Keratinocyte (primary cell): ENCODE data around the gene C1QTNF9B. TPM values are rescaled to one million over a fixed set of nuclear protein-coding genes. Genes with fewer than 3 reads are reported as not detected.

Experiments
- DNase-seq: peaks from one replicate; pipeline ENCODE4 v3.0.0-alpha.2; 2011; ENCODE audit warnings: low read depth, missing footprints, low spot score
- FAIRE-seq: peaks from 2 replicates; lab custom pipeline; 2011; peaks lifted over from hg19 to GRCh38; lab: Jason Lieb, UNC
- H2AFZ ChIP-seq: 2 replicates; pipeline ENCODE4 v1.6.0; 2012; ENCODE audit warnings: low read length, control low read depth, inconsistent platforms; ENCODE audit not compliant: control insufficient read depth
- H3K27ac ChIP-seq: 2 replicates; pipeline ENCODE4 v1.5.1; 2011; ENCODE audit warnings: low read length; ENCODE audit not compliant: control insufficient read depth, insufficient read depth
- H3K27me3 ChIP-seq: 3 replicates; pipeline ENCODE4 v1.6.0; 2011; ENCODE audit warnings: low read length; ENCODE audit not compliant: control insufficient read depth, insufficient read depth; ENCODE audit errors: extremely low read depth
- H3K36me3 ChIP-seq, 2 experiments: 2 replicates in 1 of 2; 3 replicates in 1 of 2; pipeline ENCODE4 v1.5.1; 2011; ENCODE audit warnings: low read length in 2 of 2, mild to moderate bottlenecking in 1 of 2; ENCODE audit not compliant: control insufficient read depth in 2 of 2, insufficient read depth in 2 of 2; ENCODE audit errors: extremely low read depth in 1 of 2
- H3K4me1 ChIP-seq: 3 replicates; pipeline ENCODE4 v1.5.1; 2011; ENCODE audit warnings: low read length; ENCODE audit not compliant: control insufficient read depth, insufficient read depth; ENCODE audit errors: extremely low read depth
- H3K4me2 ChIP-seq: 3 replicates; pipeline ENCODE4 v1.6.0; 2011; ENCODE audit warnings: low read depth, low read length; ENCODE audit not compliant: control insufficient read depth, insufficient read depth; ENCODE audit errors: extremely low read depth
- H3K4me3 ChIP-seq, 3 experiments: fragments of 200-600 bp in 1 of 3; sonication (generic) in 1 of 3; 2 replicates in 2 of 3; 3 replicates in 1 of 3; pipeline ENCODE4 v1.5.1; 2011 to 2016; ENCODE audit warnings: low read length in 3 of 3, mild to moderate bottlenecking in 3 of 3, control low read depth in 2 of 3, inconsistent platforms in 1 of 3, low read depth in 1 of 3, mixed read lengths in 1 of 3, mixed run types in 1 of 3, moderate library complexity in 1 of 3; ENCODE audit not compliant: control insufficient read depth in 2 of 3, insufficient read depth in 2 of 3; ENCODE audit errors: extremely low read depth in 1 of 3
- H3K79me2 ChIP-seq: 2 replicates; pipeline ENCODE4 v1.6.0; 2012; ENCODE audit warnings: low read length; ENCODE audit not compliant: control insufficient read depth, insufficient read depth
- H3K9ac ChIP-seq: 3 replicates; pipeline ENCODE4 v1.6.0; 2011; ENCODE audit warnings: low read length; ENCODE audit not compliant: control insufficient read depth, insufficient read depth; ENCODE audit errors: extremely low read depth
- H3K9me1 ChIP-seq: 3 replicates; pipeline ENCODE4 v1.6.0; 2011; ENCODE audit warnings: low read length; ENCODE audit not compliant: control insufficient read depth, insufficient read depth; ENCODE audit errors: extremely low read depth
- H3K9me3 ChIP-seq: 2 replicates; pipeline ENCODE4 v1.5.1; 2012; ENCODE audit warnings: low read depth, low read length; ENCODE audit not compliant: control insufficient read depth
- H4K20me1 ChIP-seq: 3 replicates; pipeline ENCODE4 v1.6.0; 2011; ENCODE audit warnings: low read length; ENCODE audit not compliant: control insufficient read depth, insufficient read depth; ENCODE audit errors: extremely low read depth
- CTCF ChIP-seq, 3 experiments: IDR thresholded peaks in 1 of 3; conservative IDR thresholded peaks in 1 of 3; optimal IDR thresholded peaks in 1 of 3; 2 replicates in 2 of 3; 3 replicates in 1 of 3; pipeline versions ENCODE3 to v1.5.1; 2011; ENCODE audit warnings: low read length in 3 of 3, mild to moderate bottlenecking in 3 of 3, moderate library complexity in 2 of 3, control low read depth in 1 of 3, inconsistent platforms in 1 of 3; ENCODE audit not compliant: insufficient read depth in 2 of 3; ENCODE audit errors: extremely low read depth in 1 of 3
- EZH2 ChIP-seq: IDR thresholded peaks from one replicate; pipeline ENCODE4 v1.6.1; 2012; ENCODE audit warnings: inconsistent platforms, mild to moderate bottlenecking, low read length, moderate library complexity
- dilution Hi-C: fragments of 300-500 bp; cut with MboI; formaldehyde crosslinking; loops from one replicate; pipeline ENCODE4 v1.7.0; 2020; ENCODE audit warnings: low sequenced_read_pairs; ENCODE audit not compliant: extremely low pct_ligation_motif_present
- polyA plus RNA-seq, 5 experiments: library from polyadenylated mRNA; depleted of rRNA in 3 of 5; stranded (reverse) in 3 of 5; stranded (forward) in 1 of 5; unstranded in 1 of 5; fragments of >200 nt; gene quantifications; 1 replicate in 1 of 5; 2 replicates in 3 of 5; 3 replicates in 1 of 5; pipeline versions ENCODE4 v1.2.1 to v1.2.3, GENCODE V29; 2011 to 2012; ENCODE audit warnings: missing spikeins in 2 of 5, low read depth in 1 of 5, low replicate concordance in 1 of 5

C1QTNF9B gene
- polyA plus RNA-seq, 1 donor (not counting 4 experiments of a cell fraction or from before 2014, with no cell fraction given): not detected

GRCh38 chr13:23855360-23855759, 41.9 kb downstream of the C1QTNF9B start:
- Histone ChIP-seq H3K4me3 (no peak overlapping the region), H3K9me3 (no peaks in the 10 kb centered on the region), H3K4me2 (no peak overlapping the region), H3K9ac (no peak overlapping the region), H3K9me1 (no peaks in the 10 kb centered on the region), H4K20me1 (no peaks in the 10 kb centered on the region), H3K4me1 (peaks cover 13% of the 10 kb centered on the region), H3K27ac (no peak overlapping the region), H3K79me2 (no peaks in the 10 kb centered on the region), H3K36me3 (peaks cover 0 to 2% of the 10 kb centered on the region in 2 experiments), H3K27me3 (no peaks in the 10 kb centered on the region), H2AFZ (no peak overlapping the region)
- FAIRE-seq: no peak
- DNase-seq: no peak
- dilution Hi-C loops: no loop called here
- TF ChIP-seq EZH2 (no peak), CTCF (optimal IDR thresholded peaks at IDR 0.05 in 1 of 3, IDR thresholded peaks at IDR 0.05 in 1 of 3, conservative IDR thresholded peaks at IDR 0.05 in 1 of 3; ENCODE audit: extremely low read depth in 1 of 3, insufficient read depth in 2 of 3, low read length in 3 of 3) (no peak)

GRCh38 chr13:23852351-23852750, 45.0 kb downstream of the C1QTNF9B start:
- TF ChIP-seq CTCF (optimal IDR thresholded peaks at IDR 0.05 in 1 of 3, IDR thresholded peaks at IDR 0.05 in 1 of 3, conservative IDR thresholded peaks at IDR 0.05 in 1 of 3; ENCODE audit: extremely low read depth in 1 of 3, insufficient read depth in 2 of 3, low read length in 3 of 3) (no peak), EZH2 (no peak)
- FAIRE-seq (no peak), DNase-seq (no peak)
- no peaks in the 10 kb centered on the region for H3K9me3 ChIP-seq
- H3K79me2 ChIP-seq: no peaks in the 10 kb centered on the region
- H3K9ac ChIP-seq: no peak overlapping the region
- no peak overlapping the region for H3K4me3 ChIP-seq
- H4K20me1 ChIP-seq: no peaks in the 10 kb centered on the region
- dilution Hi-C loops: no loop called here
- H3K9me1 ChIP-seq: no peaks in the 10 kb centered on the region
- no peak overlapping the region for H3K27ac ChIP-seq
- no peak overlapping the region for H2AFZ ChIP-seq
- no peak overlapping the region for H3K4me2 ChIP-seq
- H3K27me3 ChIP-seq: no peaks in the 10 kb centered on the region
- peaks cover 33% of the 10 kb centered on the region for H3K4me1 ChIP-seq
- peaks cover 0 to 2% of the 10 kb centered on the region in 2 experiments for H3K36me3 ChIP-seq
